IPS DF 4.7 (cell line): Measurements from ENCODE around the gene PGGHG.
"Not testable (repeated sequence)": the region's sequence is repeated elsewhere in the genome, so short reads cannot be mapped to it uniquely, and the experiment has no call there.

Experiments used
- DNase-seq: peaks from one replicate; pipeline ENCODE4 v3.0.0-alpha.2; 2013; ENCODE audit warnings: low spot score; ENCODE audit errors: extremely low read depth

Gene PGGHG

GRCh38 chr11:297586-298405 lies 8.9 kb downstream of the PGGHG start:
- DNase-seq, result no peak

DNA sequence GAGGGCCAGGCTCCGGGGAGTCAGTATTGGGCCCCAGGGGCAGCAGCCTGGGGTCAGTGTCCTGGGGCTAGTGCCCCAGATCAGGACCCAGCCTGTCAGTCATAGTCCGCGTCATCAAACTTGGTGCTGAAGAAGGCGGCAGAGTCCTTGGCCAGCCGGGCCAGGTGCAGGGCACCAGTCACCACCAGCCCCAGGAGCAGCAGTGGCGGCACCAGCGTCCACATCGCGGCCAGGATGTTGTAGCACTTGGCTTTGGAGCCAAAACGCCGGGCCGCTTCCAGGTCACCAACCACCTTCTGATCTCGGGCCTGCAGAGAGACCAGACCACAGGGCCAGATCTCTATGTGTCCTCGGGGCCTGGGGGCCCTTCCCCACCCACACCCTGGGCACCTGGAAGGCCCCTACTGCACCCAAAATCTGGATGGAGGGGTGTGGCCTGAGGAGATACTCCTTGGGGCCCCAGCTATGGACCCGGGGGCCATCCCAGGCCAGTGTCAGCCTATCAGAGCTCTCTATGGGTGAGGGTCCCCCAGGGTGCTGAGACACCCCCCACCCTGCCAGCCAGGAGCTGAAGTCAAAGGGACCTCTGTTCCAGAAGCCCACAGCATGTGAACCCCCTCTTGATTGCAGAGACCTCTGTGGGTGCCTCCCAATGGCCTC lies 9.6 kb downstream of the PGGHG start:
- no peak for DNase-seq

DNA sequence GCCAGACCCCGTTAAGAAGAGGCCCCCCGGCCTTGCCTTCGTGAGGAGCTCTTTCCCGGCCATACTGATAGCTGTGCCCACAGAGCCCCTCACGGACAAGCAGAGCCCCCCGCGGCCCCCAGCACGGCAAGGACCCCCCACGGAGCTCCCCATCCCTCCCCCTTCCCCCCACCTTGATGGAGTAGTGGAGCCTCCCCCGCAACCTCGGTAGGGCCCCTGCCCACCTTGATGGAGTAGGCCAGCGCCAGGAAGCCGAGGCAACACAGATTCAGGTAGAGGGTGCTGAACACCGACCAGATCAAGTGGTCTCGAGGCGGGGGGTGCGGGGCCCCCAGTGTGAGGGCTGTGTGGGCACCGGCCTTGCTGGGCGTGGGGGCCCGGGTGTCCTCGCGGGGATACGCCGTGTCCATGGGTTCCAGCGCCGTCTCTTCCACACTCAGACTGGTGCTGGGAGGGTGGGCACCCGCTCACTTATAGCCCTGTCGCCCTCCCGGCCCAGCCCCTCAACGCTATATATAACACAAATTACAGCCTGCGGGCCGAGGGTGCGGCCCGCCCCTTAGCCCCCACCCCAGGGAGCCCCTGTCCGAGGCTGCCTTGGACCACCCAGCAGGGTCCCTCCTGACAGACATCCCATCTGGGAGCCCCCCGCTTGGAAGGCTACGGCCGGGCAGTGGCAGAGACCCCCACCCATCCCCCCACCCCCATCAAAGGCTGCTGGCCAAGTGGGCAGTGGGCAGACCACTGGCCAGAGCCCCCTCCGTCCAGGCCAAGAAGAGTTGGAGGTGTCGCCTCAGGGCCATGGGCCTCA lies 10.4 kb downstream of the PGGHG start, which contains the start of gene IFITM5:
Gene IFITM5, minus strand, starts transcription at position 446 of the 811 bp plus-strand sequence. Its CDS starts 36 bp downstream, at position 410.
- no peak for DNase-seq

GRCh38 chr11:299951-300735 lies 11.2 kb downstream of the PGGHG start:
- no peak for DNase-seq

DNA sequence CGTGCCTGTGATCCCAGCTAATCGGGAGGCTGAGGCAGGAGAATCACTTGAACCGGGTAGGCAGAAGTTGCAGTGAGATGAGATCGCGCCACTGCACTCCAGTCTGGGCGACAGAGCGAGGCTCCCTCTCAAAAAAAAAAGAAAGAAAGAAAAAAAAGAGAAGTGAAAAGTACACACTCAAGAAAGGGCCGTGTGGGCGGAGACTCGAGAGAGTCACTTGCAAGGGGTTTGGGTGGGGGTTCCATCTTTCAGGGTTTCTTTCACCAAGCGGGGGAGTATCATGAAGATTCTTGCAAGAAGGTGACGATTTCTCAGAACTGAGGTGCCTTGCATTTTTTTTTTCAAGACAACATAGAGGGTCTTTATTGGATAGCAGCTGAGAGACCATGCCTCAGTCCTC lies 14.4 kb downstream of the PGGHG start:
- DNase-seq, result no peak

GRCh38 chr11:304061-304506 lies 15.2 kb downstream of the PGGHG start:
- no peak for DNase-seq

GRCh38 chr11:304915-305843 lies 16.3 kb downstream of the PGGHG start:
- DNase-seq, result no peak

DNA sequence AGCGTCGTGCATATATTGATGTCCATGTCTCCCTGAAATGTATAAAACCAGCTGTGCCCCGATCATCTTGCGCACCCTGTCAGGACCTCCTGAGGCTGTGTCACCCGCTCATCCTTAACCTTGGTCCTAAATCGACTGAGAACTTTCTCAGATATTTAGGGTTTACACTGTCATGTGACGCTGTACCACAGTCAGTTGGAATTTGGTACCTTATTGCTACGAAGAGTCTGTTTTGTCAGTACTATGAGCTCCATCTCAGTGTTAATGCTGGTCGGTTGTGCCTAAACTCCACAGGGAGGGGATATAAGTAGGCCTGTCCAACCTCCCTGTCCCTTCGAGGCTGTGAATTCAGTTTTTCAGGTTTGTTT lies 16.9 kb downstream of the PGGHG start:
- no peak for DNase-seq

GRCh38 chr11:306645-307371 lies 17.9 kb downstream of the PGGHG start:
- no peak for DNase-seq

- DNase-seq, result not testable (repeated sequence)
These were observed 19.1 kb downstream of the PGGHG start, which contains the start of gene IFITM2 for GRCh38 chr11:307766-308708. Gene IFITM2 (plus strand): TSS chr11:307816. CDS start chr11:308193, 377 bp downstream.

DNA sequence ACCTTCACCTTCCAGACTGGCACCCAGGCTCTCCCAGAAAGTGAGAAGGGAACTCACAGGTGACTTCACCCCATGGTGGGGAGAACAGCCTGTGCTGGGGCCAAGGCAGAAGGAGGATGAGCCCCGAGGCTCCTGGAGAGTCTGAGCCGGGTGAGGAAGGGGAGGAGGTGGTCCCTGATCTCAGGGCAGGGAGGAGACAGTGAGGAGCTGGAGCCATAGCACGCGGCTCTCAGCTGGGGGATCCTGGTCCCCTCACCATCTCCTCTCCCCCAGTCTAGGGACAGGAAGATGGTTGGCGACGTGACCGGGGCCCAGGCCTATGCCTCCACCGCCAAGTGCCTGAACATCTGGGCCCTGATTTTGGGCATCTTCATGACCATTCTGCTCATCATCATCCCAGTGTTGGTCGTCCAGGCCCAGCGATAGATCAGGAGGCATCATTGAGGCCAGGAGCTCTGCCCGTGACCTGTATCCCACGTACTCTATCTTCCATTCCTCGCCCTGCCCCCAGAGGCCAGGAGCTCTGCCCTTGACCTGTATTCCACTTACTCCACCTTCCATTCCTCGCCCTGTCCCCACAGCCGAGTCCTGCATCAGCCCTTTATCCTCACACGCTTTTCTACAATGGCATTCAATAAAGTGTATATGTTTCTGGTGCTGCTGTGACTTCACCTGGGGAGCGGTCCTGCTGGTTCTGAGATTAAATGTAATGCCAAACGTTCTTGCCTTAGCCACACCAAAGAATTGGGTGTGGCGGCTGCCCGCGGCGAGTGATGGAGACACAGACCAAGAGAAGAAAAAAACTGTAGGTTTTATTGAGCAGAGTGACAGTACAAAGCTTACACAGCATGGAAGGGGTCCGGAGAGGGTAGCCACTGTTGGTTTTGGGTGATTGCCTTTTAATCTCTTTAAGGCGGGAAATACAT lies 20.1 kb downstream of the PGGHG start:
- DNase-seq, result not testable (repeated sequence)

DNA sequence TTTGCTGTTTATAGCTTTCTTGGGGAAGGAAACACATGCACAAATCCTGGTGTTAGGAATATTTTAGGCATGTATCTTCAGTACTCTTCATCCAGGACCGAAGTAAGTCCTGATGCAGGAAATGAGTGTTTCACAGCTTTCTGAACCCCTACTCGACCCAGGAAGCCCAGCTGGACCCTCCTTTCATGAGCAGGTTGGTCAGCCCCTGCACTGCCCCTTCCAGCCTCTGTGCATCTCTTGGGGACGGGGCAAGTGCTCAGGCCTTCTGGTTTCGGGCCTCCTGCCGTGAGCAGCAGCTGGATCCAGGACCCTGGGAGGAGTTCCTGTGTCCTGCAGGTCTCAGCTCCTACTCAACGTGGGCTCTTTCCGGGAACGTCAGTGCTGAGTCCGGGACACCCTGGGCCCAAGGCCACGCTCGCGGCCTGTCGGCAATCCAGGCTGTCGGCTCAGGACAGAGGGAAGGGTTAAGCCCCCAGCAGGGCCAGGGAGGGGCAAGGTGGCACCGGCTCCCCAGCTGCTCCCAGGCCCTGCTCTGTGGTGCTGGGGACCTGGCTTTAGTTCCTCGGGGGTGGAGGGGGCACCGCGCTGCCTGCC lies 21.1 kb downstream of the PGGHG start:
- not testable (repeated sequence) for DNase-seq

DNA sequence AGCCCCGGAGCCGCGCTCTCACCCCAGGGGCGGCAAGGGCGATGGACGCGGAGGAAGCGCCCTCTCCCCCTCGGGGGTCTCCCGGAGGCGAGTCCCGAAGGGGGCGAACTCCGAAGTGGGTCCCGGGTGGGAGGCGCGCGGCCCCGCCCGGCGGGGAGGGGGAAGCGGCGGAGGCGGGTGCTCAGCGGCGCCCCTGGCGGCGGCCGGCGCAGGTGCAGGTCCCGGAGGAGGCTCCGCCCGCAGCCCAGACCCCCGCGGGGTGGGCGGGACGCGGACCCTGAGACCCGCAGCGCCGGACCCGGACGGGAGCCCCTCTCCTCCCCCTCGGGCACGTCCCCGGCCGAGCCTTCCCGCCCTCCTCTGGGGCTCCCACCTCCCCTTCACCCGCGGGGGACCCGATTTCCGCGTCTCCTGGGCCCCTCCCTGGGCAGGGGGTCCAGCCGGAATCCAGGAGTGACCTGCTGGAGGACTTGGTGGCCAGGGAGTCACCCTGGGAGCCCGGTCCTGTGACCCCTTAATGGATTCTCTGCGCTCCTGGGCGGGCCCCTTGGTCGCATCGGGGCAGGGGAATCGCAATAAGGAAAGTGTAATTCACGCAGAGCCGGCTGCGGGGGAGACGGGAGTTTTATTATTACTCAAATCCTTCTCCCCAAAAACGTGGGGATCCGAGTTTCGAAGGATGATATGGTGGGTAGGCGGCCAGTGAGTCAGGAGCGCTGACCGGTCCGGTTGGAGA lies 22.3 kb downstream of the PGGHG start:
- DNase-seq, result not testable (repeated sequence)

GRCh38 chr11:312092-312816 lies 23.3 kb downstream of the PGGHG start:
- DNase-seq, result no peak

- no peak for DNase-seq
These were observed 24.4 kb downstream of the PGGHG start for GRCh38 chr11:313304-313786.
